Epidermal melanocyte (primary cell): Measurements from ENCODE around the gene PRSS58.

Source experiments
- DNase-seq: peaks from one replicate; pipeline ENCODE4 v3.0.0; 2011; ENCODE audit warnings: low spot score; ENCODE audit not compliant: insufficient read length

The PRSS58 gene

GRCh38 chr7:142257958-142258357 is at the start of gene PRSS58:
Gene PRSS58 (minus strand): TSS chr7:142258058. CDS start chr7:142257707, 351 bp downstream.
- DNase-seq: no peak

- no peak for DNase-seq
These were observed 49.5 kb upstream of the PRSS58 start for GRCh38 chr7:142307246-142307900.

GRCh38 chr7:142303650-142304049 is 45.8 kb upstream of the PRSS58 start:
- DNase-seq: no peak

GRCh38 chr7:142301923-142302550 is 44.2 kb upstream of the PRSS58 start:
- no peak for DNase-seq

- DNase-seq: no peak
These were observed 43.4 kb upstream of the PRSS58 start for GRCh38 chr7:142301299-142301698.

- no peak for DNase-seq
These were observed 42.8 kb upstream of the PRSS58 start for GRCh38 chr7:142300689-142301088.

- DNase-seq: no peak
These were observed 41.5 kb upstream of the PRSS58 start for GRCh38 chr7:142299237-142299781.

- DNase-seq: no peak
These were observed 40.8 kb upstream of the PRSS58 start for GRCh38 chr7:142298627-142299026.

GRCh38 chr7:142298009-142298408 is 40.2 kb upstream of the PRSS58 start:
- DNase-seq: no peak

- no peak for DNase-seq
These were observed 22.4 kb upstream of the PRSS58 start for GRCh38 chr7:142280263-142280662.

GRCh38 chr7:142279601-142280000 is 21.7 kb upstream of the PRSS58 start:
- DNase-seq: no peak

- DNase-seq: no peak
These were observed 17.2 kb upstream of the PRSS58 start for GRCh38 chr7:142275028-142275427.

- DNase-seq: no peak
These were observed 15.0 kb upstream of the PRSS58 start for GRCh38 chr7:142272841-142273240.

GRCh38 chr7:142263598-142264380 is 5.9 kb upstream of the PRSS58 start:
- DNase-seq: no peak

- DNase-seq: no peak
These were observed 7.2 kb downstream of the PRSS58 start for GRCh38 chr7:142250705-142251104.

- no peak for DNase-seq
These were observed 7.9 kb downstream of the PRSS58 start for GRCh38 chr7:142249918-142250317.

GRCh38 chr7:142248166-142249160 is 9.4 kb downstream of the PRSS58 start:
- DNase-seq: no peak

GRCh38 chr7:142243823-142244222 is 14.0 kb downstream of the PRSS58 start:
- no peak for DNase-seq

GRCh38 chr7:142240546-142240945 is 17.3 kb downstream of the PRSS58 start:
- DNase-seq: no peak

GRCh38 chr7:142231716-142232115 is 26.1 kb downstream of the PRSS58 start:
- DNase-seq: no peak

GRCh38 chr7:142228537-142229104 is 29.2 kb downstream of the PRSS58 start:
- no peak for DNase-seq
